CD14-positive monocyte (primary cell): Measurements from ENCODE around the gene NLRC3. TPM values are rescaled to one million over a fixed set of nuclear protein-coding genes. Genes with fewer than 3 reads are reported as not detected.
A peak's percentile ranks its signal among the peaks of the same experiment; 100 is the strongest.

ENCODE experiments used
- DNase-seq, 3 donors: peaks; one replicate each; pipeline ENCODE4 v3.0.0-alpha.2; 2011 to 2022
- H2AFZ ChIP-seq: 2 replicates; pipeline ENCODE4 v1.6.0; 2012; ENCODE audit warnings: mild to moderate bottlenecking, low read depth, low read length, inconsistent platforms; ENCODE audit not compliant: insufficient read depth, poor library complexity, severe bottlenecking
- H3K27ac ChIP-seq, 2 donors: 1 replicate in 1 of 2; 2 replicates in 1 of 2; pipeline ENCODE4 v1.5.1; 2012 to 2013; ENCODE audit warnings: low read length in 2 of 2, control low read depth in 1 of 2, inconsistent platforms in 1 of 2, low read depth in 1 of 2, mild to moderate bottlenecking in 1 of 2
- H3K27me3 ChIP-seq, 2 donors: one replicate each; pipeline versions ENCODE4 v1.6.0 to v1.6.1; 2011 to 2013; ENCODE audit warnings: low read length in 2 of 2; ENCODE audit not compliant: control insufficient read depth in 2 of 2, insufficient read depth in 2 of 2
- H3K36me3 ChIP-seq, 2 donors: replicated peaks in 1 of 2; 1 replicate in 1 of 2; 2 replicates in 1 of 2; pipeline versions ENCODE4 v1.5.1 to v1.6.1; 2012 to 2013; ENCODE audit warnings: low read length in 2 of 2, control low read depth in 1 of 2, inconsistent platforms in 1 of 2, mild to moderate bottlenecking in 1 of 2; ENCODE audit not compliant: insufficient read depth in 2 of 2, control insufficient read depth in 1 of 2
- H3K4me1 ChIP-seq, 2 donors: 1 replicate in 1 of 2; 2 replicates in 1 of 2; pipeline versions ENCODE4 v1.5.1 to v1.6.1; 2012 to 2013; ENCODE audit warnings: low read length in 2 of 2, control low read depth in 1 of 2, inconsistent platforms in 1 of 2, mild to moderate bottlenecking in 1 of 2, moderate library complexity in 1 of 2; ENCODE audit not compliant: insufficient read depth in 2 of 2, control insufficient read depth in 1 of 2
- H3K4me2 ChIP-seq: replicated peaks from 2 replicates; pipeline ENCODE3; 2012; ENCODE audit warnings: low read length, moderate library complexity, mild to moderate bottlenecking; ENCODE audit not compliant: poor library complexity, severe bottlenecking; ENCODE audit errors: extremely low read depth
- H3K4me3 ChIP-seq, 3 experiments: fragments of 200-600 bp in 1 of 3; sonication (generic) in 1 of 3; replicated peaks in 1 of 3; 1 replicate in 2 of 3; 2 replicates in 1 of 3; pipeline ENCODE4 v1.5.1; 2011 to 2013; ENCODE audit warnings: low read length in 3 of 3, mild to moderate bottlenecking in 3 of 3, control low read depth in 2 of 3, low read depth in 2 of 3, inconsistent platforms in 1 of 3, moderate library complexity in 1 of 3
- H3K79me2 ChIP-seq: 2 replicates; pipeline ENCODE4 v1.6.0; 2012; ENCODE audit warnings: mild to moderate bottlenecking, control low read depth, inconsistent platforms, low read length, moderate library complexity; ENCODE audit not compliant: insufficient read depth
- H3K9ac ChIP-seq: 2 replicates; pipeline ENCODE4 v1.6.0; 2017; ENCODE audit warnings: low read length, mild to moderate bottlenecking; ENCODE audit not compliant: insufficient read depth, poor library complexity, severe bottlenecking
- H3K9me3 ChIP-seq, 2 donors: replicated peaks in 1 of 2; 1 replicate in 1 of 2; 2 replicates in 1 of 2; pipeline versions ENCODE4 v1.5.1 to v1.6.1; 2012 to 2013; ENCODE audit warnings: low read length in 2 of 2, control low read depth in 1 of 2; ENCODE audit not compliant: control insufficient read depth in 1 of 2, insufficient read depth in 1 of 2
- H4K20me1 ChIP-seq: 2 replicates; pipeline ENCODE4 v1.6.0; 2012; ENCODE audit warnings: mild to moderate bottlenecking, low read length, control low read depth, moderate library complexity; ENCODE audit not compliant: insufficient read depth
- H3K27ac Mint-ChIP-seq, 7 donors: one replicate each; pipeline ENCODE4 v1.8.0; 2020; ENCODE audit warnings: mild to moderate bottlenecking in 7 of 7, mixed read lengths in 7 of 7, moderate library complexity in 6 of 7, inconsistent platforms in 2 of 7
- H3K27me3 Mint-ChIP-seq, 3 donors: one replicate each; pipeline ENCODE4 v1.8.0; 2021 to 2022; ENCODE audit warnings: low read depth in 3 of 3, mild to moderate bottlenecking in 3 of 3, mixed read lengths in 3 of 3, moderate library complexity in 3 of 3, inconsistent platforms in 1 of 3
- H3K36me3 Mint-ChIP-seq, 2 donors: one replicate each; pipeline ENCODE4 v1.8.0; 2020; ENCODE audit warnings: mixed read lengths in 2 of 2, inconsistent platforms in 1 of 2, mild to moderate bottlenecking in 1 of 2
- H3K4me1 Mint-ChIP-seq: one replicate; pipeline ENCODE4 v1.8.0; 2020; ENCODE audit warnings: mild to moderate bottlenecking, mixed read lengths
- H3K4me3 Mint-ChIP-seq, 2 donors: one replicate each; pipeline ENCODE4 v1.8.0; 2020; ENCODE audit warnings: mild to moderate bottlenecking in 2 of 2, mixed read lengths in 2 of 2, moderate library complexity in 1 of 2
- H3K9me3 Mint-ChIP-seq, 7 donors: one replicate each; pipeline ENCODE4 v1.8.0; 2020 to 2022; ENCODE audit warnings: mixed read lengths in 7 of 7, mild to moderate bottlenecking in 6 of 7, moderate library complexity in 6 of 7, inconsistent platforms in 2 of 7
- CTCF ChIP-seq: fragments of 200-600 bp; IDR thresholded peaks from one replicate; pipeline ENCODE4 v1.8.0; 2022; ENCODE audit warnings: antibody characterized with exemption, mild to moderate bottlenecking
- WGBS: methylation state at CpG from one replicate; pipeline ENCODE4 v1.1.5; 2013; ENCODE audit warnings: missing lambda C conversion rate; ENCODE audit not compliant: insufficient coverage; 5-methylcytosine and 5-hydroxymethylcytosine counted together
- intact Hi-C, 2 donors: fragments of 100-400 bp; cut with micrococcal nuclease; formaldehyde crosslinking; loops; one replicate each; pipeline versions ENCODE4 v1.15.0 to v1.15.1; 2023
- polyA plus RNA-seq, 3 donors: library from polyadenylated mRNA; depleted of rRNA in 1 of 3; unstranded in 2 of 3; stranded (reverse) in 1 of 3; fragments of 300-500 nt in 2 of 3; fragments of >200 nt in 1 of 3; fragmentation: Illumina TruSeq in 2 of 3; gene quantifications; 1 replicate in 2 of 3; 2 replicates in 1 of 3; pipeline ENCODE4 v1.2.3, GENCODE V29; 2012 to 2021

Gene NLRC3
- polyA plus RNA-seq, 3 donors: 0.03 to 0.07 (median 0.06) TPM

- H4K20me1 ChIP-seq: no peaks in the 10 kb centered on the region
- no peak overlapping the region for H3K4me3 Mint-ChIP-seq
- H3K9me3 Mint-ChIP-seq: peaks cover 12 to 19% (median 16%) of the 10 kb centered on the region in 7 donors
- no peaks in the 10 kb centered on the region for H3K4me1 ChIP-seq
- H3K79me2 ChIP-seq: no peaks in the 10 kb centered on the region
- no peak overlapping the region for H3K4me2 ChIP-seq
- H3K9ac ChIP-seq: no peak overlapping the region
- no peak overlapping the region for H3K27ac ChIP-seq
- H3K4me1 Mint-ChIP-seq: no peaks in the 10 kb centered on the region
- H3K27me3 ChIP-seq: no peaks in the 10 kb centered on the region
- H3K36me3 Mint-ChIP-seq: peaks cover 0 to 4% of the 10 kb centered on the region in 2 donors
- no peak overlapping the region for H3K27ac Mint-ChIP-seq
- H3K9me3 ChIP-seq: peaks cover 13 to 16% of the 10 kb centered on the region in 2 donors
- no peak for TF ChIP-seq CTCF
- no peak overlapping the region for H2AFZ ChIP-seq
- H3K4me3 ChIP-seq: no peak overlapping the region
- WGBS: no CpG with 5 or more reads among the region's 2 CpGs
- intact Hi-C loops: no loop called here
- H3K36me3 ChIP-seq: no peaks in the 10 kb centered on the region
- peaks cover 0 to 5% (median 0%) of the 10 kb centered on the region in 3 donors for H3K27me3 Mint-ChIP-seq
- no peak for DNase-seq
Measured at GRCh38 chr16:3569851-3570250, 7.4 kb downstream of the NLRC3 start.

- no peaks in the 10 kb centered on the region for H3K79me2 ChIP-seq
- H4K20me1 ChIP-seq: no peaks in the 10 kb centered on the region
- no peak overlapping the region for H3K4me3 ChIP-seq
- no peak overlapping the region for H3K27ac ChIP-seq
- Mint-ChIP-seq H3K27ac (peak overlapping the region in 1 of 7 donors; percentile 69), H3K36me3 (peaks cover 0 to 4% of the 10 kb centered on the region in 2 donors), H3K4me3 (no peak overlapping the region), H3K9me3 (peaks cover 12 to 19% (median 16%) of the 10 kb centered on the region in 7 donors), H3K27me3 (peaks cover 0 to 5% (median 1%) of the 10 kb centered on the region in 3 donors), H3K4me1 (no peaks in the 10 kb centered on the region)
- H3K9ac ChIP-seq: no peak overlapping the region
- no peak for DNase-seq
- no peaks in the 10 kb centered on the region for H3K4me1 ChIP-seq
- intact Hi-C loops: no loop called here
- H3K27me3 ChIP-seq: no peaks in the 10 kb centered on the region
- TF ChIP-seq CTCF: no peak
- H3K9me3 ChIP-seq: peaks cover 13 to 16% of the 10 kb centered on the region in 2 donors
- no peak overlapping the region for H3K4me2 ChIP-seq
- 94% methylated on average over 6 of the region's 8 CpGs for WGBS
- H2AFZ ChIP-seq: no peak overlapping the region
- no peaks in the 10 kb centered on the region for H3K36me3 ChIP-seq
Measured at GRCh38 chr16:3566990-3567389, 10.2 kb downstream of the NLRC3 start.
